ENCODE measurements around the gene TRPV4. TPM values are rescaled to one million over a fixed set of nuclear protein-coding genes. Genes with fewer than 3 reads are reported as not detected.

The TRPV4 gene
- total RNA-seq, 2 donors from 2014 or later: 0.59 to 0.90 TPM

- peaks cover 0 to 2% of the 10 kb centered on the region in 2 donors for H3K9me3 ChIP-seq
These were observed 65.0 kb downstream of the TRPV4 start for GRCh38 chr12:109767991-109768900.

GRCh38 chr12:109767456-109767855 lies 65.7 kb downstream of the TRPV4 start:
- no peak for TF ChIP-seq CTCF (IDR thresholded peaks at IDR 0.05)
- Histone ChIP-seq H3K27me3 (no peaks in the 10 kb centered on the region), H3K27ac (no peak overlapping the region), H3K36me3 (no peaks in the 10 kb centered on the region), H3K9me3 (peaks cover 0 to 4% of the 10 kb centered on the region in 2 donors), H3K4me1 (no peaks in the 10 kb centered on the region), H3K4me3 (no peak overlapping the region)
- DNase-seq (ENCODE audit: low spot score): no peak

More at GRCh38 chr12:109767991-109768900, 65.0 kb downstream of the TRPV4 start:
- no peak for DNase-seq (ENCODE audit: low spot score)
- Histone ChIP-seq H3K36me3 (no peaks in the 10 kb centered on the region), H3K4me3 (no peak overlapping the region), H3K4me1 (peaks cover 0 to 7% of the 10 kb centered on the region in 2 donors), H3K27me3 (no peaks in the 10 kb centered on the region), H3K27ac (no peak overlapping the region)
- no peak for TF ChIP-seq CTCF (IDR thresholded peaks at IDR 0.05)

- H3K4me3 ChIP-seq: no peak overlapping the region
- H3K27ac ChIP-seq: no peak overlapping the region
- no peaks in the 10 kb centered on the region for H3K27me3 ChIP-seq
- H3K36me3 ChIP-seq: no peaks in the 10 kb centered on the region
- no peak for DNase-seq (ENCODE audit: low spot score)
- peaks cover 0 to 4% of the 10 kb centered on the region in 2 donors for H3K9me3 ChIP-seq
- no peak for TF ChIP-seq CTCF (IDR thresholded peaks at IDR 0.05)
- peaks cover 0 to under 1% of the 10 kb centered on the region in 2 donors for H3K4me1 ChIP-seq
These were observed 66.9 kb downstream of the TRPV4 start for GRCh38 chr12:109766251-109766778.

GRCh38 chr12:109765446-109765810 lies 67.8 kb downstream of the TRPV4 start:
- Histone ChIP-seq H3K36me3 (no peaks in the 10 kb centered on the region), H3K9me3 (peaks cover 0 to 4% of the 10 kb centered on the region in 2 donors), H3K4me1 (peaks cover 0 to 9% of the 10 kb centered on the region in 2 donors), H3K4me3 (no peak overlapping the region), H3K27ac (no peak overlapping the region), H3K27me3 (no peaks in the 10 kb centered on the region)
- no peak for DNase-seq (ENCODE audit: low spot score)
- TF ChIP-seq CTCF (IDR thresholded peaks at IDR 0.05): no peak

GRCh38 chr12:109764776-109765445 lies 68.3 kb downstream of the TRPV4 start:
- no peak overlapping the region for H3K27ac ChIP-seq
- no peak overlapping the region for H3K4me3 ChIP-seq
- no peaks in the 10 kb centered on the region for H3K27me3 ChIP-seq
- H3K9me3 ChIP-seq: peaks cover 0 to 4% of the 10 kb centered on the region in 2 donors
- peaks cover 0 to 14% of the 10 kb centered on the region in 2 donors for H3K4me1 ChIP-seq
- no peaks in the 10 kb centered on the region for H3K36me3 ChIP-seq
- DNase-seq (ENCODE audit: low spot score): no peak
- TF ChIP-seq CTCF (IDR thresholded peaks at IDR 0.05): no peak

All from right atrium auricular region (tissue), 2 donors.